ENCODE results near the gene NMRAL1.

NMRAL1 gene

DNA sequence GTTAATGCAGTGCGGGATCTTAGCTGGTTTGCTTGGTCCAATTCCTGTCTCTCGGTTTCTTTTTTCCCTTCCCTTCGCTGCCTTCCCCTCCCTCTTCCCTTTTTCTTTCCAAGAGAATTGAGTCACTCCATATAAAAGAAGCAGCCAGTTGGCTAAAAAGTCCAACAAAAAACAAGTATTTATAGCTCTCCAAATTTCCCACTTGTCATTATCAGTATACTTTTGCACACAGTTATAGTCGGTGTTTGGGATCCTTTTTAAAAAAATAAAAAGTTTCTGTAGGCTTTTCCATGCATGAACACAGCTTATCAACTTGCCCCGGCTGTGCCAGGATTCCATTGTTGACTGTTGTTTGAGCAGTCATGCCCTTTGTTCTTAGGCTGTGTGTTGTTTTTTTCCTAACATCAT, 26.6 kb upstream of the NMRAL1 start:
- Histone ChIP-seq H3K27ac (ENCODE audit: low read depth, low read length, severe bottlenecking) (peak overlapping the region; percentile 93), H3K4me1 (ENCODE audit: control insufficient read depth, insufficient read depth, low read length, poor library complexity, severe bottlenecking) (peaks cover 39% of the 10 kb centered on the region), H3K36me3 (ENCODE audit: control insufficient read depth, insufficient read depth, low read length) (peaks cover 19% of the 10 kb centered on the region), H3K4me3 (ENCODE audit: extremely low read depth, insufficient read depth, low read length, poor library complexity, severe bottlenecking) (no peak overlapping the region), H3K9me3 (ENCODE audit: control insufficient read depth, low read length) (no peaks in the 10 kb centered on the region)
- WGBS, 2 experiments (ENCODE audit: insufficient coverage in 2 of 2), result 77 to 92% methylated on average over 3 of the region's 5 CpGs

DNA sequence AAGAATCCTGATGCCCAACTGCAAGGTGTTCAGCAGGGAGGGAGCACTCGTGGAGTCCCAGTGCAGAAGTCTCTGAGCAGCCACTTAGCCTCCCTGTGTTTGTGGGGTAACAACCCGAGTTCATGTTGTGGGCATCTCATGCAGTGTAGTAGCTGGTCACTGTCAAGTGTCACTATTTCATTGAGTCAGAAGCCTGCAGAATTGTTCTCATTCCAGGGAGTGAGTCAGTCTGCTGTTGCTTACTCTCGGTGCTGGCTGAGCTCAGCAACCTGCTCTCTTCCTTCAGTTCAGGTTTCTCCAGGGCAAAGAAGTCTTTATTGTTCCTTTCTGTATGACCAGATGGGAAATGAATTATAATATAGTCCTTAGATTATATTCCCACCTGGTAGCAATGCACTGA, 25.8 kb upstream of the NMRAL1 start:
- Histone ChIP-seq H3K27ac (ENCODE audit: low read depth, low read length, severe bottlenecking) (peak overlapping the region; percentile 93), H3K4me3 (ENCODE audit: extremely low read depth, insufficient read depth, low read length, poor library complexity, severe bottlenecking) (no peak overlapping the region), H3K9me3 (ENCODE audit: control insufficient read depth, low read length) (no peaks in the 10 kb centered on the region), H3K4me1 (ENCODE audit: control insufficient read depth, insufficient read depth, low read length, poor library complexity, severe bottlenecking) (peaks cover 45% of the 10 kb centered on the region), H3K36me3 (ENCODE audit: control insufficient read depth, insufficient read depth, low read length) (peaks cover 18% of the 10 kb centered on the region)
- 44 to 52% methylated on average over 3 of the region's 3 CpGs for WGBS, 2 experiments (ENCODE audit: insufficient coverage in 2 of 2)

DNA sequence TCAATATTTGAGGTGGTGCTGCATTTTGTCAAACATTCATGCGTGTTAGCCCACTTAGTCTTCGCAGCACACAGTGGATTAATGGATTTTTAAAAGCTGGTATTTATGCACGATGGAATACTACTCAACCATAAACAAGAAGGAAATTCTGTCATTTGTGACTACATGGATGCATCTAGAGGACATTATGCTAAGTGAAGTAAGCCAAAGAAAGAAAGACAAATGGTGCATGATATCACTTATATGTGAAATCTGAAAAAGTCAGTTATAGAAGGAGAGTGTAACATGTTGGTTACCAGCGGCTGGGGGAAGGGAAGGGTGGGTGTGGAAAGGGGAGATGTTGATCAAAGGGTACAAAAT, 24.8 kb upstream of the NMRAL1 start:
- Histone ChIP-seq H3K36me3 (ENCODE audit: control insufficient read depth, insufficient read depth, low read length) (peaks cover 17% of the 10 kb centered on the region), H3K27ac (ENCODE audit: low read depth, low read length, severe bottlenecking) (no peak overlapping the region), H3K4me3 (ENCODE audit: extremely low read depth, insufficient read depth, low read length, poor library complexity, severe bottlenecking) (no peak overlapping the region), H3K9me3 (ENCODE audit: control insufficient read depth, low read length) (no peaks in the 10 kb centered on the region), H3K4me1 (ENCODE audit: control insufficient read depth, insufficient read depth, low read length, poor library complexity, severe bottlenecking) (peaks cover 46% of the 10 kb centered on the region)
- 100% methylated on average over 2 of the region's 4 CpGs for whole genome bisulfite sequencing, 2 experiments (ENCODE audit: insufficient coverage in 2 of 2)

DNA sequence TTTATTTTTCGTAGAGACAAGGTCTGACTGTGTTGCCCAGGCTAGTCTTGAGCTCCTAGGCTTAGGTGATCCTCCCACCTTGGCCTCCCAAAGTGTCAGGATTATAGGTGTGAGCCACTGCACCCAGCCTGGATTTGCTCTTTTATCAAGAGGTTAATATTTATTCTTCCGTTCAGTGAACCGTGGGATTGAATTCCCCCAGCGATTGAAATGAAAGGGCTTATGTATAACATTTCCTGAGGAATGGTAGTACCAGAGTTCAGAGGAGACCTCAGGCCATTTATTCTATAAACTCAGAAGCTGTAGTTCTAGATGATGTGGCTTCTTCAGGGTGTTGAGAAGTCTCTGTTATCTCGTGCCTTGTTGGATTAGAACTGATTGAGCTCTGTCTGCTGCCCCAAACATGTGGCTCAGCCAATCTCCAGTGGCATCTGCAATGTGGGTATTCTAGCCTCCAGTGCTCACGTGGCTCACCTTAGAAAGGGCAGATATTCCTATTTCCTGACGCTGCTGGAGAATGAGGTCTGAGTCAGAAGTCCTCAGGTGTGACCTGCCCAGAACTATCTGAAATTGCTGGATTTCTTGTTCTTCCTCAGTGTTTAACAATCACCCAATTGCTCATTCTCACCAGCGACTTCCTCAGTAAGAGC, 24.2 kb upstream of the NMRAL1 start:
- WGBS, 2 experiments (ENCODE audit: insufficient coverage in 2 of 2), result 91 to 95% methylated on average over 7 to 8 of the region's 8 CpGs
- Histone ChIP-seq H3K9me3 (ENCODE audit: control insufficient read depth, low read length) (no peaks in the 10 kb centered on the region), H3K36me3 (ENCODE audit: control insufficient read depth, insufficient read depth, low read length) (peaks cover 17% of the 10 kb centered on the region), H3K4me1 (ENCODE audit: control insufficient read depth, insufficient read depth, low read length, poor library complexity, severe bottlenecking) (peaks cover 48% of the 10 kb centered on the region), H3K27ac (ENCODE audit: low read depth, low read length, severe bottlenecking) (no peak overlapping the region), H3K4me3 (ENCODE audit: extremely low read depth, insufficient read depth, low read length, poor library complexity, severe bottlenecking) (no peak overlapping the region)

DNA sequence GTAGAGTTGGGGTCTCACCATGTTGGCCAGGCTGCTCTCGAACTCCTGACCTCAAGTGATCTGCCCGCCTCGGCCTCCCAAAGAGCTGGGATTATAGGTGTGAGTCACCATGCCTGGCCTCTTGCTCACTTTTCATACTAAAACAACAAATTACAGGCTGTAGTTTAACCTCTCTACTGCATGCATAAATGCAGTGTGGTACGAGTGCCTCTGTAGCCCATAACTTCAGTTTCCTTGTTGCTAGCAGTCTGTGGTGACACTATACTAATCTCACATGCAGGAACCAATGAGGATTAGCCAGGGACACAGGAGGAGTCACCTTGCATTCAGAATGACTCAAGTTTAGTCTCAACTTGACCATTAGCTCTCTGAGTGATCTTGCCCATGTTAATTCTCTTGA, 21.9 kb upstream of the NMRAL1 start:
- peaks cover 40% of the 10 kb centered on the region for H3K4me1 ChIP-seq (ENCODE audit: control insufficient read depth, insufficient read depth, low read length, poor library complexity, severe bottlenecking)
- peaks cover 25% of the 10 kb centered on the region for H3K36me3 ChIP-seq (ENCODE audit: control insufficient read depth, insufficient read depth, low read length)
- 92 to 100% methylated on average over 4 of the region's 4 CpGs for WGBS, 2 experiments (ENCODE audit: insufficient coverage in 2 of 2)
- H3K27ac ChIP-seq (ENCODE audit: low read depth, low read length, severe bottlenecking), result no peak overlapping the region
- H3K4me3 ChIP-seq (ENCODE audit: extremely low read depth, insufficient read depth, low read length, poor library complexity, severe bottlenecking), result no peak overlapping the region
- H3K9me3 ChIP-seq (ENCODE audit: control insufficient read depth, low read length), result no peaks in the 10 kb centered on the region

DNA sequence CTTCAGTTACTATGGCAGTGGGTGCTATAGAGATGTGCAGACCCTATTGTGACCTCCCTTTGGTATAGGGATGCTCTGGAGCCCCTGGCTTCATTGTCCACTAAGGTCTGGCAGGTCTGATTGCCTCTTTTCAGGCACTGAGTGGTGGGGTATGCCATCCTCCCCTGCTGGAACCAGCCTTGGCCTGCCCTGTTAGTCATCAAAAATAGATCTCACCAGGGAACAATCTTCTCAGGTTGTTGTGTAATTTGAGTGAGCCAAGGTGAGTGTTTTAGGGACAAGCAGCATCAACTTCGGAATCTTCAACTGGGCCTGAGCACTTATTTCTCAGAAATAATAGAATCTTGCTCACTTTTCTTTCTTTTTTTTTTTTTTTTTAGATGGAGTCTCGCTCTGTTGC, 21.3 kb upstream of the NMRAL1 start:
- Histone ChIP-seq H3K36me3 (ENCODE audit: control insufficient read depth, insufficient read depth, low read length) (peaks cover 25% of the 10 kb centered on the region), H3K27ac (ENCODE audit: low read depth, low read length, severe bottlenecking) (no peak overlapping the region), H3K9me3 (ENCODE audit: control insufficient read depth, low read length) (no peaks in the 10 kb centered on the region), H3K4me1 (ENCODE audit: control insufficient read depth, insufficient read depth, low read length, poor library complexity, severe bottlenecking) (peaks cover 34% of the 10 kb centered on the region), H3K4me3 (ENCODE audit: extremely low read depth, insufficient read depth, low read length, poor library complexity, severe bottlenecking) (no peak overlapping the region)
- WGBS, 2 experiments (ENCODE audit: insufficient coverage in 2 of 2), result 100% methylated on average over 1 of the region's 2 CpGs; no CpG with 5 or more reads in 1 of the 2 experiments

DNA sequence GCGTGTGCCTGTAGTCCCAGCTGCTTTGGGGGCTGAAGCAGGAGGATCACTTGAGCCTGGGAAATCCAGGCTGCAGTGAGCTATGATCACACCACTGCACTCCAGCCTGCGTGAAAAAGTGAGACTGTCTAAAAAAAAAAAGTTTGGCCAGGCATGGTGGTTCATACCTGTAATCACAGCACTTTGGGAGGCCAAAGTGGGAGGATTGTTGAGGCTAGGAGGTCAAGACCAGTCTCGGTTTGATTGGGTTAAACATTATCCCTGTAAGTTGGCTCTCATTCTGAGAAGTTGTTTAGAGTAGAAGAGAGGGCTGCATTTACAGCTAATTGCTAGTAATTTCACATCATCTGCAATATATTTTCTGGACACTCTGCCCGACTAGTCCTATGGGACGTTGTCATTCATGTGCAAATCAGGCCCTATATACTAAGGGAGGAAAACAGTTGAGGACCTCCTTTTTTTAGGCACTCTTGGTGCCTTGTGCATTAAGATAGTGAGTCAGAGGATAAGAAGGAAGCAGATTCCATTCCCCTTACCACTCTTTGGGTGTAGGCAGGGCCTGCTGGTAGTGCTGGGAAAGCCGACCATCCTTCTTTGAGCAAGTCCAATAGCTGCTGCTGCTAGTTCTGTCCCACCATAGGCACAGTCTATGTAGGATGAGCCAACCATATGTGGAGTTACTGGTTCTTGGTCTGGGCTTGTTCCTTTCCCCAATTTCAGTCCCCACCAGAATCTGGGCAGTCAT, 20.5 kb upstream of the NMRAL1 start:
- Histone ChIP-seq H3K9me3 (ENCODE audit: control insufficient read depth, low read length) (no peaks in the 10 kb centered on the region), H3K27ac (ENCODE audit: low read depth, low read length, severe bottlenecking) (peak overlapping the region; percentile 83), H3K4me3 (ENCODE audit: extremely low read depth, insufficient read depth, low read length, poor library complexity, severe bottlenecking) (no peak overlapping the region), H3K4me1 (ENCODE audit: control insufficient read depth, insufficient read depth, low read length, poor library complexity, severe bottlenecking) (peaks cover 31% of the 10 kb centered on the region), H3K36me3 (ENCODE audit: control insufficient read depth, insufficient read depth, low read length) (peaks cover 30% of the 10 kb centered on the region)
- WGBS, 2 experiments (ENCODE audit: insufficient coverage in 2 of 2), result 71 to 74% methylated on average over 4 to 5 of the region's 6 CpGs

DNA sequence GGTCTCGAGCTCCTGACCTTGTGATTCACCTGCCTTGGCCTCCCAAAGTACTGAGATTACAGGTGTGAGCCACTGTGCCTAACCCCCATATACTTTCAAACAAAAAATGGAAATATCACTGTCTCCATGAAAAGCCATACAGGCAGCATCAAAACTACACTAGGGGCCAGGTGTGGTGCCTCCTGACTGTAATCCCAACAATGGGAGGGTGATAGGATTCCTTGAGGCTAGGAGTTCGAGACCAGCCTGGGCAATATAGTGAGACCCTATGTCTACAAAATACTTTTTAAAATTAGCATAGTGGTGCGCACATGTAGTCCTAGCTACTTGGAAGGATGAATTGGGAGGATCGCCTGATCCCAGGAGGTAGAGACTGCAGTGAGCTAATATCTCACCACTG, 17.5 kb upstream of the NMRAL1 start:
- H3K4me3 ChIP-seq (ENCODE audit: extremely low read depth, insufficient read depth, low read length, poor library complexity, severe bottlenecking), result no peak overlapping the region
- H3K9me3 ChIP-seq (ENCODE audit: control insufficient read depth, low read length), result no peaks in the 10 kb centered on the region
- peaks cover 22% of the 10 kb centered on the region for H3K36me3 ChIP-seq (ENCODE audit: control insufficient read depth, insufficient read depth, low read length)
- WGBS, 2 experiments (ENCODE audit: insufficient coverage in 2 of 2), result 92 to 100% methylated on average over 1 of the region's 4 CpGs
- no peak overlapping the region for H3K27ac ChIP-seq (ENCODE audit: low read depth, low read length, severe bottlenecking)
- H3K4me1 ChIP-seq (ENCODE audit: control insufficient read depth, insufficient read depth, low read length, poor library complexity, severe bottlenecking), result peaks cover 31% of the 10 kb centered on the region

DNA sequence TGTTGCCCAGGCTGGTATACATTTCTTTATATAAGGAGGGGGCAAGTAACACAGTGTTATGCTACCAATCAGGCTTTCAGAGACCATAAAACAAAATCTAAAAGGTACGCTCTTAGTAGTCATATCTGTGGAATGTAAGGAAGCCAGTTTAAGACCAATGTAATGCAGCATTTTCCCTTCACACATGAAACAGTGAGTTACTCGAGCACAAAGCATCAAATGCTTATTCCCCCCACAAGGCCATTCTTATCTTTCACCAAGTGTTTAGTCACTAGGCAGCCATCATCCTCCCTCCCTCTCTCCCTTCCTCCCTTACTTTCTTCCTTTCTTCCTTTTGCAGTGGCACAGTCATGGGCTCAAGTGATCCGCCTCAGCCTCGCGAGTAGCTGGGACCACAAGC, 14.6 kb upstream of the NMRAL1 start:
- peaks cover 20% of the 10 kb centered on the region for H3K4me1 ChIP-seq (ENCODE audit: control insufficient read depth, insufficient read depth, low read length, poor library complexity, severe bottlenecking)
- peak overlapping the region; percentile 49 for H3K27ac ChIP-seq (ENCODE audit: low read depth, low read length, severe bottlenecking)
- no peaks in the 10 kb centered on the region for H3K9me3 ChIP-seq (ENCODE audit: control insufficient read depth, low read length)
- H3K4me3 ChIP-seq (ENCODE audit: extremely low read depth, insufficient read depth, low read length, poor library complexity, severe bottlenecking), result no peak overlapping the region
- peaks cover 37% of the 10 kb centered on the region for H3K36me3 ChIP-seq (ENCODE audit: control insufficient read depth, insufficient read depth, low read length)
- 76 to 83% methylated on average over 1 to 2 of the region's 5 CpGs for WGBS, 2 experiments (ENCODE audit: insufficient coverage in 2 of 2)

DNA sequence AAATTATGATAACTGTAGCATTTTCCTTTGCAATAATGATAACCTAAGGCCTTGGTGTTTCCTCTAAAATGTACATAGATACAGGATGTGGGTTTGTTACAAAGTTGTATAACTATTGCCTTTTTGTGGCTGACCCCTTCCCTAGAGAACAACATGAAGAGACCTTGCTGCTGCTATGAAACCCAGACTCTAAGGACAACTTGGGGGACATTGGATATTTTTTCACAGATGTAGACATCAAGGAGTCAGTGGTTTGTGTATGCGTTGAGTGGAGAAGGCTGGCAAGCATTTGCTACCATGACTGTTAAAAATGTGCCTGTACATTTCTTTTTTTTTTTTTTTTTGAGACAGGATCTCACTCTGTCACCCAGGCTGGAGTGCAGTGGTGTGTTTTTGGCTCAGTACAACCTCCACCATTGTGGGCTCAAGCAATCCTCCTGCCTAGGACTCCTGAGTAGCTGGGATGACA, 14.1 kb upstream of the NMRAL1 start:
- Histone ChIP-seq H3K4me1 (ENCODE audit: control insufficient read depth, insufficient read depth, low read length, poor library complexity, severe bottlenecking) (peaks cover 18% of the 10 kb centered on the region), H3K9me3 (ENCODE audit: control insufficient read depth, low read length) (no peaks in the 10 kb centered on the region), H3K36me3 (ENCODE audit: control insufficient read depth, insufficient read depth, low read length) (peaks cover 38% of the 10 kb centered on the region), H3K27ac (ENCODE audit: low read depth, low read length, severe bottlenecking) (peak overlapping the region; percentile 49), H3K4me3 (ENCODE audit: extremely low read depth, insufficient read depth, low read length, poor library complexity, severe bottlenecking) (no peak overlapping the region)
- 60 to 100% methylated on average over 1 of the region's 1 CpG for WGBS, 2 experiments (ENCODE audit: insufficient coverage in 2 of 2)

DNA sequence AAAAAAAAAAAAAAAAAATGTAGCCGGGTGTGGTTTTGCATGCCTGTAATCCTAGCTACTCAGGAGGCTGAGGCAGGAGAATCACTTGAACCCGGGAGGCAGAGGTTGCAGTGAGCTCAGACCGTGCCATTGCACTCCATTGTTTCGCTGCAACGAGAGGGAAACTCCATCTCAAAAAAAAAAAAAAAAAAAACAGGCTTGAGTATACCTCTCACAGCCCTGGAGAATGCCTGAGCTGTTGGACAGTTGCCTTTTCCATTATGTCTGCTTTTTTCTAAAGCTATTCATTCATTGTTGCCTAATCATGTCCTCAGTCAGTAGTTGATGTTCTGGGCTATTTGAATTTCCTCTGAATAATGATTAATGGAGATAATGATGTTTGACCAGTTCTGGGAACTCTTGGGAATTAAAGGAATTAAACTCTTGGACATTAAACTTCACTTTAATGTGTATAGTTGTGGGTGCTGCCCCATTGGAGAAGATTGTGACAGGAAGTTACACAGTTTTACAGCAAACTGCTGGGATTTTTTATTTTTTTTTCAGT, 13.6 kb upstream of the NMRAL1 start:
- H3K36me3 ChIP-seq (ENCODE audit: control insufficient read depth, insufficient read depth, low read length), result peaks cover 36% of the 10 kb centered on the region
- H3K4me1 ChIP-seq (ENCODE audit: control insufficient read depth, insufficient read depth, low read length, poor library complexity, severe bottlenecking), result peaks cover 21% of the 10 kb centered on the region
- 98 to 100% methylated on average over 2 to 4 of the region's 5 CpGs for WGBS, 2 experiments (ENCODE audit: insufficient coverage in 2 of 2)
- H3K27ac ChIP-seq (ENCODE audit: low read depth, low read length, severe bottlenecking), result no peak overlapping the region
- H3K9me3 ChIP-seq (ENCODE audit: control insufficient read depth, low read length), result no peaks in the 10 kb centered on the region
- H3K4me3 ChIP-seq (ENCODE audit: extremely low read depth, insufficient read depth, low read length, poor library complexity, severe bottlenecking), result no peak overlapping the region

All from mesodermal cell (in vitro differentiated cells).